ENCODE data around the gene RETREG1. TPM values are rescaled to one million over a fixed set of nuclear protein-coding genes. Genes with fewer than 3 reads are reported as not detected.
A peak's percentile ranks its signal among the peaks of the same experiment; 100 is the strongest.
"Not testable (repeated sequence)": the region's sequence is repeated elsewhere in the genome, so short reads cannot be mapped to it uniquely, and the experiment has no call there.

The RETREG1 gene
- polyA plus RNA-seq, 3 donors, result 37.2 to 50.2 (median 38.7) TPM

- DNase-seq, result no peak
Observed at GRCh38 chr5:16625096-16625495, 8.3 kb upstream of the RETREG1 start.

GRCh38 chr5:16619136-16619535 is 2.3 kb upstream of the RETREG1 start:
- no peak for DNase-seq

GRCh38 chr5:16618138-16618897 is 1.5 kb upstream of the RETREG1 start:
- DNase-seq, result no peak

GRCh38 chr5:16617274-16617968 is 624 bp upstream of the RETREG1 start:
- DNase-seq, result no peak

- no peak for DNase-seq
Observed at GRCh38 chr5:16615741-16616535, 859 bp downstream of the RETREG1 start.

- no peak for DNase-seq
Observed at GRCh38 chr5:16612007-16612406, 4.8 kb downstream of the RETREG1 start.

- not testable (repeated sequence) for DNase-seq
Observed at GRCh38 chr5:16610896-16611295, 5.9 kb downstream of the RETREG1 start.

- DNase-seq, result no peak
Observed at GRCh38 chr5:16609412-16609811, 7.4 kb downstream of the RETREG1 start.

- no peak for DNase-seq
Observed at GRCh38 chr5:16606628-16607027, 10.2 kb downstream of the RETREG1 start.

GRCh38 chr5:16603701-16604100 is 13.1 kb downstream of the RETREG1 start:
- DNase-seq, result no peak

- DNase-seq, result no peak
Observed at GRCh38 chr5:16603295-16603694, 13.5 kb downstream of the RETREG1 start.

GRCh38 chr5:16602182-16602581 is 14.6 kb downstream of the RETREG1 start:
- no peak for DNase-seq

- DNase-seq, result no peak
Observed at GRCh38 chr5:16600946-16601345, 15.9 kb downstream of the RETREG1 start.

- DNase-seq, result peak; percentile 57
Observed at GRCh38 chr5:16600397-16600796, 16.4 kb downstream of the RETREG1 start.

- no peak for DNase-seq
Observed at GRCh38 chr5:16597946-16598694, 18.7 kb downstream of the RETREG1 start.

- DNase-seq, result no peak
Observed at GRCh38 chr5:16596581-16596940, 20.2 kb downstream of the RETREG1 start.

- no peak for DNase-seq
Observed at GRCh38 chr5:16595881-16596580, 20.8 kb downstream of the RETREG1 start.

GRCh38 chr5:16593628-16594027 is 23.2 kb downstream of the RETREG1 start:
- DNase-seq, result no peak

GRCh38 chr5:16593013-16593412 is 23.8 kb downstream of the RETREG1 start:
- DNase-seq, result no peak

- DNase-seq, result no peak
Observed at GRCh38 chr5:16592255-16592654, 24.5 kb downstream of the RETREG1 start.

- DNase-seq, result no peak
Observed at GRCh38 chr5:16590685-16591084, 26.1 kb downstream of the RETREG1 start.

Data from renal pelvis (tissue), 4 donors.